ENCODE measurements around the gene GNG3. TPM values are rescaled to one million over a fixed set of nuclear protein-coding genes. Genes with fewer than 3 reads are reported as not detected.

GNG3 gene
- total and polyA plus RNA-seq, 2 of the 8 experiments (the other 6 are each of a cell fraction or from before 2014, with no cell fraction given): 4.9 to 12.1 TPM

DNA sequence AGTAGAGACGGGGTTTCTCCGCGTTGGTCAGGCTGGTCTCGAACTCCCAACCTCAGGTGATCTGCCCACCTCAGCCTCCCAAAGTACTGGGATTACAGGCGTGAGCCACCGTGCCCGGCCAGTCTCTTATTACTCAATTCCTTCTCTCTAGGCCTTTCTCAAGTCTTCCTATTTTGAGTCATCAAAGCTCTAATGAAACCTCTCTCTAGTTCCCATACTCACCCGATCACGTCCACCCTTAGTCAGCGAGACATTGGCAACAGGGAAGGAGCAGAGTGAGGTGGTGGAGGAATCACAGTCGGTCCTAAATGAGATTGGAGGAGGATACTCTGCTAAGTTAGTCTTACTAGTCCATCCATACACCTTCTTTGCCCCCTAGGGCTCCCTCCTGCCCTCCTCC is 5.2 kb upstream of the GNG3 start:
- no peaks in the 10 kb centered on the region for H3K27me3 ChIP-seq (replicated peaks in 1 of 4; ENCODE audit: control insufficient read depth in 3 of 4, extremely low read depth in 1 of 4, insufficient read depth in 3 of 4, low read length in 3 of 4)
- no peaks in the 10 kb centered on the region for H4K20me1 ChIP-seq (replicated peaks in 1 of 2; ENCODE audit: control insufficient read depth in 1 of 2, insufficient read depth in 2 of 2, low read length in 2 of 2)
- no peak overlapping the region for H3K4ac ChIP-seq (replicated peaks; ENCODE audit: insufficient read length, low read depth, low read length)
- H2AK5ac ChIP-seq (ENCODE audit: low read depth, low read length): no peak overlapping the region
- H4K91ac ChIP-seq (replicated peaks; ENCODE audit: insufficient read length, low read length): no peak overlapping the region
- H2BK15ac ChIP-seq (ENCODE audit: low read length): no peak overlapping the region
- H2BK20ac ChIP-seq (ENCODE audit: low read length): no peak overlapping the region
- H3K4me2 ChIP-seq (ENCODE audit: insufficient read depth in 1 of 2, low read depth in 2 of 2, low read length in 2 of 2): no peak overlapping the region
- TF ChIP-seq ASH2L (IDR thresholded peaks at IDR 0.05; ENCODE audit: low read length) (no peak), POLR2AphosphoS5 (IDR thresholded peaks at IDR 0.05; ENCODE audit: low read depth, low read length) (no peak), TCF12 (IDR thresholded peaks at IDR 0.05; ENCODE audit: low read depth, low read length) (no peak)
- POLR2A ChIA-PET (ENCODE audit: partially characterized antibody): interaction anchor here (0.7 to 61.4 kb wide), 5 partner anchors 9 to 110 kb away, joined by 3 to 2041 read pairs (median 3); partner anchors contain the start of genes C11orf98, CSKMT, GANAB and INTS5
- H4K8ac ChIP-seq (ENCODE audit: extremely low read depth, insufficient read depth, low read length): no peak overlapping the region; the same call in 1 of the 2 replicates
- H2AFZ ChIP-seq (ENCODE audit: low read length): no peak overlapping the region
- CTCF ChIA-PET (ENCODE audit: partially characterized antibody): interaction anchor here (1.0 to 6.1 kb wide), 5 partner anchors 12 to 77 kb away, joined by 3 to 35 read pairs (median 4); partner anchors contain the start of gene LRRN4CL
- WGBS, 2 experiments (ENCODE audit: extremely low coverage in 1 of 2, insufficient coverage in 1 of 2, insufficient read length in 1 of 2, insufficient replicate concordance in 2 of 2, low coverage in 1 of 2, low lambda C conversion rate in 2 of 2, missing lambda C conversion rate in 1 of 2): 88% methylated on average over 11 of the region's 11 CpGs; no CpG with 5 or more reads in 1 of the 2 experiments
- DNase-seq (ENCODE audit: low read depth in 1 of 2, low spot score in 2 of 2) (no peak), FAIRE-seq (no peak)
- H3K79me2 ChIP-seq (ENCODE audit: control insufficient read depth in 1 of 2, insufficient read depth in 2 of 2, low read length in 2 of 2): peaks cover 0 to 7% of the 10 kb centered on the region in 2 experiments; a peak in 1 of 4 replicates
- H3K14ac ChIP-seq (ENCODE audit: insufficient read length): no peak overlapping the region
- H3K27ac ChIP-seq (ENCODE audit: low read depth, low read length): no peak overlapping the region
- H3K4me1 ChIP-seq (replicated peaks in 1 of 4; ENCODE audit: control insufficient read depth in 3 of 4, insufficient read depth in 4 of 4, low read length in 3 of 4): peaks cover 0 to 11% (median 5%) of the 10 kb centered on the region in 4 experiments; a peak in 5 of 7 replicates
- H3K4me3 ChIP-seq (ENCODE audit: extremely low read depth in 1 of 4, insufficient read depth in 2 of 4, low read depth in 3 of 4, low read length in 4 of 4): no peak overlapping the region
- no peak overlapping the region for H2BK120ac ChIP-seq (replicated peaks; ENCODE audit: low read depth, low read length)
- H4K5ac ChIP-seq (ENCODE audit: insufficient read length, low read depth, low read length): no peak overlapping the region
- H3K79me1 ChIP-seq (ENCODE audit: low read depth, low read length): no peaks in the 10 kb centered on the region; the same call in 1 of the 2 replicates
- H3K9me3 ChIP-seq (ENCODE audit: insufficient read depth in 2 of 2, low read depth in 1 of 2, low read length in 1 of 2): no peaks in the 10 kb centered on the region
- no peak overlapping the region for H3K18ac ChIP-seq (ENCODE audit: extremely low read depth, low read length)
- H2BK12ac ChIP-seq (ENCODE audit: low read depth, low read length): no peak overlapping the region
- H3K56ac ChIP-seq (replicated peaks; ENCODE audit: insufficient read length, low read depth, low read length): no peak overlapping the region
- H3K9ac ChIP-seq (replicated peaks in 1 of 4; ENCODE audit: extremely low read depth in 1 of 4, low read depth in 3 of 4, low read length in 3 of 4): no peak overlapping the region
- H3K23ac ChIP-seq (ENCODE audit: insufficient read length): no peak overlapping the region
- H3K23me2 ChIP-seq (ENCODE audit: low read depth, low read length): peaks cover 14% of the 10 kb centered on the region
- H2BK5ac ChIP-seq (ENCODE audit: low read depth, low read length): no peak overlapping the region
- peaks cover 0 to 11% (median 6%) of the 10 kb centered on the region in 4 experiments; a peak in 5 of 8 replicates for H3K36me3 ChIP-seq (ENCODE audit: control insufficient read depth in 2 of 4, insufficient read depth in 4 of 4, low read length in 3 of 4)
